ENCODE measurements around the gene NKX1-2.
A peak's percentile ranks its signal among the peaks of the same experiment; 100 is the strongest.
"Not testable (repeated sequence)": the region's sequence is repeated elsewhere in the genome, so short reads cannot be mapped to it uniquely, and the experiment has no call there.

The NKX1-2 gene

DNA sequence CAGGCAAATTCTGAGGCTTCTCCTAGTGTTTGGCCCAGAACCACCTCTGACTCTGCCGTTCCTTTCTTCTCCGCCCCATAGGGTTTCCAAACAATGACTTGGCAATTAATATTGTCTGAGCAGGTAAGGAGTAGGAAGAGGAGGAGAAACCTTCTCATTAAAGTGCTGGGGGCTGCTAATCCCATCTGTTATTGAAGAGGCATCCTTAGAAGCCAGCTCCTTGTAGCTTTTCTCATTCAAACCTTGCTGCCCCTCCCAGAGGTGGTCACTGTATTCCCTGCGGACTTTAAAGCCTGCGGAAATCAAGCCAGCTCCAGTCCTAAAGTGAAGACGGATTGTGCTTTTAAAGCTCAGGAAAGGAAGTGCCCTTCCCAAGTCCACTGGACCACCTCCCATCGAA lies 1.4 kb upstream of the NKX1-2 start:
- DNase-seq (ENCODE audit: low spot score): no peak

DNA sequence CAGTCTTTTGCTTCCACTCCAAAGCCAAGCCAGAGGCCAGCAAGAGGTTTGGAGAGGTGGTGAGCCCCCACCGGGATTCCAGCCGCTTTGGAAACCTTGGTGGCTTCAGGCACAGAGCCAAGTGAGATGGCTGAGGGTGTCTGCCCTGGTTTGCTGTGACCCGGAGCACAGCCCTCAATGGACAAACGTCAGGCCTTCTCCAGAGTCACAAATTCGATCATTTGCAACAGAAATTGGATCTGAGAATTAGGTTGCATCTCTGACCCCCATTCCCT lies 885 bp upstream of the NKX1-2 start:
- no peak for DNase-seq (ENCODE audit: low spot score)

DNA sequence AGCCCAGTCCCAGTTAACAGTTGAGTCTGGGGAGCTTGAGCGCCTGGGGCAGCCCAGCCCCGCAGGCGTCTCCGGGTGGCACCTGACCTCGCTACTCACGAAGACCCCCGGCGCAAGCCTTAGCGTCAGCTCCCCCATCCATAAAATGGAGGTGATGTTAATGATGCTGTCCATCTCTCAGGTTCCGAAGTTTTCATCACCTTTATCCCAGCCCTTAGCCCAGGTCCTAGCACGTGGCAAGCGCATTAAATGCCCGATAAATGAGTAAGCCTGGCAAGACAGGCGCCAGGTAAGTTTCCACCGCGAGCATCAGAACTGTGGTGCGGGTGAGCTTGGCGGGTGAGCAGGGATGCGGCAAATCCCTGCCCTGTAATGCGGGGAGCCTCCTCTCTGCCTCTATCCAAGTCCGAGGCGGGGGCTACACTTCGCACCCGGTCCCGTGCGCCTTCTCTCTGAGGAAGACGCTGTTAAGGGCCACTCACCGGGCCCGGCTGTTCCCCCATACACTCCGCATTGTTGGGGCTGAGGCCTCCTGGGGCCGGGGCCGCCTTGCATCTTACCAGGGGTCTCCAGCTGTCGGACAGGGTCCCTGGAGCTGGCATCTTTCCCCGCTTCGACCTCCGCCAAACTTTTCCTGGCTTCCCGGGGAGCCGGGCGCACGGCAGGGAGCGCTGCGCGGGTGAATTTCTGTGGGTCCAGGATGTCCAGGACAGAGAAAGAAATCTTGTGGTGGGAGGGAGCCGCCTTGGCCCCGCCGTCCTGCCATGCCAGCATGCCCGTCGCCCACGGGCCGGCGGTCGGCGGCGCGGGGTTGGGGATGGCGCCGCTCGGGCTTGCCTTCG lies 444 bp downstream of the NKX1-2 start:
- DNase-seq (ENCODE audit: low spot score): no peak

DNA sequence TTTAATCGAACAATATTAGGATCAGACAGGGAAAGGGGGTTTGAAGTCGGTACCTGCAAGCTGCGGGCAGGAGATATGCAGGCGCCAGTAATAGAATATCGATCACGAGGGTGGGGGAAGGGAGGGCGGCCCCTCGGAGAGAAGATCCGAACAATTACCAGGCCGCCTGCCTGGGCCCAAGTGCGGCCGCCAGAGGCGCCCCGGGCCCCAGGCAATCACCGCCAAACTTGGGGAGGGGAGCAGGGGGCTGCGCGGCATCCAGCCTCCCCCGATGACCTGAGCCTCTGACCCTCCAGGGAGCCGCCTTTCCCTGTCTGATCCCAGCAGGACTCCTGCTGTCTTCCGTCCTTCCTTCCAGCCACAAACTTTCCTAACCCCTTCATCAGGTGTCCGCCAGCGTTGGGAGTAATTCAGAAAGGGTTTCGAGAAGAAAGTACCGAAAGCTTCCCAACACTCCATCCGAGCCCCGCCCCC lies 1.1 kb downstream of the NKX1-2 start:
- DNase-seq (ENCODE audit: low spot score): no peak

DNA sequence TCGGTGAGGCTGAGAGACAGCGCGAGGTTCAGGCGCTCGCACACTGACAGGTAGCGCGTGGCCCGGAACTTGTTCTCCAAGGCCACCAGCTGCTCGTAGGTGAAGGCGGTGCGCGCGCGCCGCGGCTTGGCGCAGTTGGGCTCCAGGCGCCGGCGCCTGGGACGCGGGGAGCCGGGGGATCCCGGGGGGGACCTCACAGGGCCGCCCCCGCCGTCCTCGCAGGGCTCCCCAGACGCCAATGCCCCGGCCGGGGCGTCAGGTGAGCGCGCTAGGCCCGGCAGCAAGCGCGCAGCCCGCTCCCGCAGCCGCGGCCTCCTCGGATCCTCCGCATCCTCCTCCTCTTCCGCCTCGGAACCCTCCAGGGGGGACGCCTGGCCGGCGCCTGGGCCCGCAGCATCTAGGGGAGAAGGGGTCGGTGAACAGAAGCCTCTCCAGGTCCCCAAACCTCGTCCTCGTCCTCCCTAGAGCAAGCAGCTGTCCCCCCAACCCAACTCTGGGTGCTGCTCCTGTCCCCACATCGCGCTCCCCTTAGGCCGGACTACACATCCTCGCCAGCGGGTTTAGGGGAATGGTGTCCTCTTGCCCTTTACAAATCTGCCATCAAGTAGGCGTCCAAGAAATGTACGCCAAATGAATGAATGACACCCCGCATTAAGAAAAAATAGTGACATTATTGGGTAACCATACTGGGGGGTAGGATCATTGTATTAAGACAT lies 1.9 kb downstream of the NKX1-2 start:
- no peak for DNase-seq (ENCODE audit: low spot score)

DNA sequence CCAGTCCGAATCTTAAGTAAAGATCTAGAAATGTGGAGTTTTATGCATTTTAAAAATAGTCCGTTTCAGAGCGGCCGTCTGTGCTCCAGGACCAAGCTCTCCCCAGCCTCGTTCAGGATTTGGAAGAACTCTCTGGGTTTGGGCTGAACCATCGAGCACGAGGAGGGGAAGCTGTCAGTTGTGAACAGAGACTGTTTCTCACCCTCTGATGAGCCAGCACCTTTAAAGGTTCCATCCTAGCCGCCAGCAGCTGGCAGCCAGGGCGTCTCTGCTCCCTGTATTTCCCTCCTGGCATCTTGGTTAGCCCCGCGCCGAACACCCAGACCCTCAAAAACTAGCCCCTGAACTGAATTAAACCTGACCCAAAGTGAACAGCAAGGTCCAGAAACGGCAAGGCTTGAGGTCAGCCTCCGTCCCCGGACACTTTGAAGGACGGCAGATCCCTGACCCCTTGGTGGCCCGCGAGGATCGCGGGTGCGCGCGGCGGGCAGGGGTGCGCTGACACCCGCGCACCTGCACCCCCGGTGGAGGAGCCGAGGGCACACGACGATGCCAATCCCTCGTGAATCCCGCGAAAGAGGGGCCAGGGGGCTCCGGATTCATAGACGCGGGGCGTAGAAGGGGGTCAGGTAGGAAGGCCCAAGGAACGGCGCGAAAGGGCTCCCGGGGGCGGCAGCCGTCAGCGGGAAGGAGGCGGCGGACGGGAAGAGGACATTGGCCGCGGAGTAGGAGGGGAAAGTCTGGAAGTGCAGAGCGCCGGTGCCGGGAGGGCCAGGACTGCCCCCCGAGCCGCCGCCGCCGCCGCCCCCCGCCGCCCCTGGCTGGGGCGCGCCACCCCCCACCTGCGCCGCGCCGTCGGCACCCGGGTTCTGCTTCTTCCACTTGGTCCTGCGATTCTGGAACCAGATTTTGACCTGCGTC lies 2.7 kb downstream of the NKX1-2 start:
- DNase-seq (ENCODE audit: low spot score): no peak

DNA sequence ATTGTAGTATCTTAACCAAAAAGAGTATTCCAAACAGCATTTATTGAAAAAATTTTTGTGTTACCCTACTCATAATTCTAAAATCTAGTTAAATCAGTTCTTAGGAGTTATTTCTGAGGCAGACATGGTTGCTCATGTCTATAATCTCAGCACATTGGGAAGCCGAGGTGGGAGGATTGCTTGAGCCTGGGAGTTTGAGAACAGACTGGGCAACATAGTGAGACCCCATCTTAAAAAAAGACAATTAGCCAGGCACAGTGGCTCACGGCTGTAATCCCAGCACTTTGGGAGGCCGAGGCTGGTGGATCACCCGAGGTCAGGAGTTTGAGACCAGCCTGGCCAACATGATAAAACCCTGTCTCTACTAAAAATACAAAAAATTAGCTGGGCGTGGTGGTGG lies 8.1 kb downstream of the NKX1-2 start:
- not testable (repeated sequence) for DNase-seq (ENCODE audit: low spot score)

DNA sequence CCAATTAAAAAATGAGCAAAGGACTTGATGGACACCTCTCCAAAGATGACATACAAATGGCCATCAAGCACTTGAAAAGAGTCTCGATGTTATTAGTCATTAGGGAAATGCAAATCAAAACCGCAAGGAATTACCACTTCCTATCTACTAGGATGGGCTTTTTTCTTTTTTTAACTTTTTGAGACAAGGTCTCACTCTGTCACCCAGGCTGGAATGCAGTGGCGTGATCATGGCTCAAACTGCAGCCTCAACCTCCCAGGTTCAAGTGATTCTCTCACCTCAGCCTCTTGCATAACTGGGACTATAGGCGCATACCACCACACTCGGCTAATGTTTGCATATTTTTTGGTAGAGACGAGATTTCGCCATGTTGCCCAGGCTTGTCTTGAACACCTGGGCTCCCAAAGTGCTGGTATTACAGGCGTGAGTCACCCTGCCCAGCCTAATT lies 13.6 kb downstream of the NKX1-2 start:
- no peak for DNase-seq (ENCODE audit: low spot score)

DNA sequence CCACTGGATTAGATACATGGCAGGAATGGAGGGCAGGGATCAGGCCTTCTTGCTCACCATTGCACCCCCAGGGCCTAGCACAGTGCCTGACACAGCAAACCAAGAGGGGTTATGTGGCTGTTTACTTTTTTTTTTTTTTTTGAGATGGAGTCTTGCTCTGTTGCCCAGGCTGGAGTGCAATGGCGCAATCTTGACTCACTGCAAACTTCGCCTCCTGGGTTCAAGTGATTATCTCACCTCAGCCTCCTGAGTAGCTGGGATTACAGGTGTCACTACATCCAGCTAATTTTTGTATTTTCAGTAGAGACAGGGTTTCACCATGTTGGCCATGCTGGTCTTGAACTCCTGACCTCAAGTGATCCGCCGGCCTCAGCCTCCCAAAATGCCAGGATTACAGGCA lies 14.2 kb downstream of the NKX1-2 start:
- not testable (repeated sequence) for DNase-seq (ENCODE audit: low spot score)

DNA sequence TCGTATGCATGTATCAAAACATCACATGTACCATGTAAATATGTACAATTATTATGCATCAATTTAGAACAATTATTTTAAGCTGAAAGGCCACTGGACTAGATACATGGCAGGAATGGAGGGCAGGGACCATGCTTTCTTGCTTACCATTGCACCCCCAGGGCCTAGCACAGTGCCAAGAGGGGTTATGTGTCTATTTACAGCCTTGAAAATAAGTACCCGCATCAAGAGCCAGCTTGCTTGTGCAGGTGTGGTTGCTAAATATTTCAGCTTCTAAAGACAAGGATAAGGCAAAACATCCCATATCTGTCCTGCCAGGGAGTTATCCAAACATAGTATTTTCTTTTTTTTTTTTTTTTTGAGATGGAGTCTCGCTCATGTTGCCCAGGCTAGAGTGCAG lies 16.4 kb downstream of the NKX1-2 start:
- DNase-seq (ENCODE audit: low spot score): no peak

DNA sequence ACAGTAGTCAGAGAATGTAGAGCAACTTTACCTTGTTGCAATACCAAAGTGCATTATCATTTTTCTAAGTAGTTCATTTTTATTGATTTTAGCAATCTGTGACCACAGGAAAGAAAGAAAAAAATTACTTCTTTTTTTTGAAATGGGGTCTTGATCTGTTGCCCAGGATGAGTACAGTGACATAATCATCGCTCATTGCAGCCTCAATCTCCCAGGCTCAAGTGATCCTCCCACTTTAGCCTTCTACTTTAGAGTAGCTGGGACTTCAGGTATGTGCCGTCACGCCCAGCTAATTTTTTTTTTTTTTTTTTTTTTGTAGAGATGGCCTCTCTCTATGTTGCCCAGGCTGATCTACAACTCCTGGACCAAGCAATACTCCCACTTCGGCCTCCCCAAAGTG lies 19.8 kb downstream of the NKX1-2 start:
- DNase-seq (ENCODE audit: low spot score): no peak

DNA sequence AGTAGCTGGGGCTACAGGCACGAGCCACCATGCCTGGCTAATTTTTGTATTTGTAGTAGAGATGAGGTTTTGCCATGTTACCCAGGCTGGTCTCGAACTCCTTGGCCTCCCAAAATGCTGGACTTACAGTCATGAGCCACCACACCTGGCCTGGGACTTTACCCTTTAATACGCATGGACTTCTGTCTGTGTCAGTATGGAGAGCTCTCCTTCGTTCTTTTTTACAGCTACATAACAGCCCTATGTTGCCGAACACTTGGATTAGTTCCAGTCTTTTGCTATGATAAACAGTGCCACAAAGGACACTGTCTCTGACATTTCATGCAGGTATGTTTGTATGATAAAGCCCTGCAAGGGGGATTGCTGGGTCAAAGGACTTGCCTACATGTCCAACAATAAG lies 20.3 kb downstream of the NKX1-2 start:
- no peak for DNase-seq (ENCODE audit: low spot score)

DNA sequence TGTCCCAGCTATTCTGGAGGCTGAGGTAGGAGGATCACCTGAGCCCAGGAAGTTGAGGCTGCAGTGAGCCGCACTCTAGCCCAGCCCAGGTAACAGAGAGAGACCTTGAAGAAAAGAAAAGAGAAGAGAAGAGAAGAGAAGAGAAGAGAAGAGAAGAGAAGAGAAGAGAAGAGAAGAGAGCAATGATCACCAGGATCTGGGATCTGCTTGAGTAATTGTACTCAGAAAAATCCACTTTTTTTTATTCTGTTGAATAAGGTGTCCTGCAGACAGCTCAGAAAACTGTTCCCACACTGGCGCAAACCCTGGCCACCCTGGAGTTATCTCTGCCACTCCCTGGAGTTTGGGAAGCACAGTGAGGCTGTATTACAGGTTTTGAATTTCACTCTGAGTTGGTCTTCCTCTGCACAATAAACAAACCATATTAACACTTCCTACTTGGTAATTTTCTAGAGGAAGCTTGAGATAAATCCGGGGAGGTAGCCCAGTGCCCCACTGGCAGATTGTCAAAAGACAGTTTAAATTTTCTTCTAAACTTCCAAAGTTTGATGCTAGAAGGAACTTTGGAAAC lies 21.5 kb downstream of the NKX1-2 start:
- no peak for DNase-seq (ENCODE audit: low spot score)

DNA sequence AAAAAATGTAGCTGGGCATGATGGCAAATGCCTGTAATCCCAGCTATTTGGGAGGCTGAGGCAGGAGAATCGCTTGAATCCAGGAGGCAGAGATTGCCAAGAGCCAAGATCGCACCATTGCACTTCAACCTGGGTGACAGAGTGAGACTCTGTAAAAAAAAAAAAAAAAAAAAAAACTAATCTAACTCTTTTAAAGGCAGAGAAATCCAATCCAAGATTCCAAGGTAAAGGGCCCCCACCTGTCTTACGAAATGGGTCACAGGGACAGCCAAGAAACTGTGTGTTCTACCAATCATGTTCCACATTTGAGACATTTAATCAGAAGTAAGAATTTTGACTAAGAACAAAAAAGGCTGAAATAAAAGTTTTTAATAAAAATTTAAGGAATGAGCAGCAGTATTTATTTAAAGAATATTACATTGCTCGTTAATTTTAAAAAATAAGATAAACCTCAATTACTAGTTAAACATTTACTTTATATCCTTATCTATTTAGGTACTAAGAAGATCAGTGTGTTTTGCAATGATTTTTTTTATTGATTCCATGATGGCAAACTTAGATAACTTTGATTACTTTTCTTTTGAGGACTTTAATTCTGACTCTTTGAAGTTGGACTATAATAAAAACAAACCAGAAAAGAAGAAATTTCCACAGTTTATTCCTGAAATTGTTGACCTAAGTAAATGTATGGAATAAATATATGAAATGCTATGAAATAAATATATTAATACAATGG lies 24.4 kb downstream of the NKX1-2 start:
- no peak for DNase-seq (ENCODE audit: low spot score)

DNA sequence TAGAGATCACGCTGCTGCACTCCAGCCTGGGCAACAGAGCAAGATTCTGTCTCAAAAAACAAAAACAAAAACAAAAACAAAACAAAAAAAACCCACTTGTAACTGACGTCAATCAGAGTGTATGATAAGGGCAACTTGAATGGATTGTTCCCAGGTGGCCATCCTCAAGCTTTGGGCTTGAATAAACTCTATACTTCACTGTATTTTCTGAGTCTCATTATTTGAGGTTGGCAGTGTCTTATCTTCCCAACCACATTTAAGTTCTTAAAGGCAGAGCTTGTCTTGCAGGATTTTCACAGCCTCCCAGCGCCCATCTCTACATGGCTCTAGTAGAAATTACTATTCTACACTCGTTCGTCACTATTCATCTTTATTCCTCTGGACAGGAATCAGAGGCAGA lies 26.0 kb downstream of the NKX1-2 start:
- DNase-seq (ENCODE audit: low spot score): no peak

DNA sequence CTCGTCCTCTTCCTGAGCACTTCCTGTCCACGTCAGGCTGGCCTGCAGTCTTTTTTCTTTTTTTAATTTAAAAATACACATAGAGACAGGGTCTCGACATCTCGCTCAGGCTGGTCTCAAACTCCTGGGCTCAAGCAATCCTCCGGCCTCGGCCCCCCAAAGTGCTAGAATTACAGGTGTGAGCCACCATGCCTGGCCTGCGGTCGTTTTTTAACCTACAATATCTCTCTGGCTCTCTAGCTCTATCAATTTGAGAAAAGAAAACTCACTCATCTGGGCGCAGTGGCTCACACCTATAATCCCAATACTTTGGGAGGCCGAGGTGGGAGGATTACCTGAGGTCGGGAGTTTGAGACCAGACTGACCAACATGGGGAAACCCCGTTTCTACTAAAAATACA lies 27.1 kb downstream of the NKX1-2 start:
- DNase-seq (ENCODE audit: low spot score): no peak

DNA sequence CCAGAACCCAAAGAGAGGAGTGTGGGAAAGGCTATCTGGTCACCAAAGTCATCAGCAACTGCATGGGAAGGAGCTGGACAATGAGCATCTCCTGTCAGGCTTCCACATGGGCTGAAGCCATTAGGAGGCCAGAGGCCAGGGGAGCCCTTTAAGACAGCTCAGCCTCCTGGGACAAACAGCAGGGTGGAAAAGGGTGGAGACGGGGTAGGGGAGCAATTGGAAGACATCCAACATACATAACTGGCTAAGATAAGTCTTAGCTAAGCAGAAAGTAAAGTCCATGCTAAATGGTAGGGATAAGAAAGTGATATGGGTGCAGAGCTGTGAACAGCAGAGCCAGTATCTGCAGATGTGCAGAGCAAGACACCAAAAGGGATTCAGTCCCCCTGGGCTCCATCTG lies 29.6 kb downstream of the NKX1-2 start:
- DNase-seq (ENCODE audit: low spot score): no peak

DNA sequence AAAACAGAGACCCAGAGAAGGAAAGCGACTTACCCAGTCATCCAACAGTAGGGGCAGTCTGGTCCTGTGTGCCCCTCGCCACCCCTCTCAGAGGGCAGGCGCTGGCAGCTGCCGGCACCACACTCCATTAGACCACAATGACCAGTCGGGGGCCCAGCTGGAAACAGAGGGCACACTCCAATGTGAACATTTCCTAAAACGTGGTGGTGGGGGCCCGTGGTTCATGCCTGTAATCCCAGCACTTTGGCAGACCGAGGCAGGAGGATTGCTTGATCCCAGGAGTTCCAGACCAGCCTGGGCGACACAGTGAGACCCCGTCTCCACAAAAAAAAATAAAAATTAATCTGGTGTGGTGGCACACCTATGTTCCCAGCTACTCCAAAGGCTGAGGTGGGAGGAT lies 30.2 kb downstream of the NKX1-2 start:
- DNase-seq (ENCODE audit: low spot score): no peak

DNA sequence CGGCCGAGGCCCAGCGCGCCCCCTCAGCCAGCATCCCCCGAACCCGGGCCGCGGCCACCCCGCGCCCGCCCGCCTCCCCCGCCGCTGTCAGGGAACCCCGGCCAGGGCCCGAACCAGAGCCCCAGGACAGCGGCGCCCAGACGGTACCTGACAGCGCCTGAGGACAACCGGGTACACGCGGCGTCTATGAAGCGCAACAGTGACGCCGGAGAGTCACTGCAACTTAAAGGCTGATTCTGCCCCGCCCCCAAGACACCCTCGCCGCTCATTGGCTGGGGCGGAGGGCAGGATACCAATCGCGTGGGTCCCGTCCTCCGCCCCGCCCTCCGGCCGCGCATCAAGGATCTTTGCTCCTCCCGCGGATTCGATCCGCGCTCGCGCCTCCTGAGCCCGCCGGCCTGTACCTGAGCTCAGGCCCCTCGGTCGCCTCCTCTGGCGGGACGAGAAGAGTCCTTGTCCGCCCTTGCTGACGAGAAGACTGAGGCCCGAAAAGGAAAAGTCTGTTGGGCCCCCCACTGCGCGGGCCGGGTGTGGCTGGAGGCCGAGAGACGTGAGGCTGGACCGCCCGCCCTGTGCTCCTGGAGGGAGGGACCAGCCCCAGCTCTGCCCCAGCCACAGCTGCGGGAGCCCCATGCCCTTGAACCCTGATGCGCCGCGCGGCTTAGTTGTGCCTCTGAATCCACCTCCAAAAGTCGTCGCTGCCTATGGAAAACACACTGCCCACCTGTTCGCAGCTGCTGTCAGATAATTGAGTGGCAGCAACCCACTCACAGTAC lies 30.9 kb downstream of the NKX1-2 start, which contains the start of gene OAT:
TSS of gene OAT (minus strand) at position 198 of the 776 bp plus-strand sequence. CDS start 6,752 bp downstream, outside the sequence.
- DNase-seq (ENCODE audit: low spot score): peak; percentile 97
